ENCODE data around the gene C13orf46. TPM values are rescaled to one million over a fixed set of nuclear protein-coding genes. Genes with fewer than 3 reads are reported as not detected.

Gene C13orf46
- polyA plus RNA-seq, 1 experiment: 0.35 TPM

DNA sequence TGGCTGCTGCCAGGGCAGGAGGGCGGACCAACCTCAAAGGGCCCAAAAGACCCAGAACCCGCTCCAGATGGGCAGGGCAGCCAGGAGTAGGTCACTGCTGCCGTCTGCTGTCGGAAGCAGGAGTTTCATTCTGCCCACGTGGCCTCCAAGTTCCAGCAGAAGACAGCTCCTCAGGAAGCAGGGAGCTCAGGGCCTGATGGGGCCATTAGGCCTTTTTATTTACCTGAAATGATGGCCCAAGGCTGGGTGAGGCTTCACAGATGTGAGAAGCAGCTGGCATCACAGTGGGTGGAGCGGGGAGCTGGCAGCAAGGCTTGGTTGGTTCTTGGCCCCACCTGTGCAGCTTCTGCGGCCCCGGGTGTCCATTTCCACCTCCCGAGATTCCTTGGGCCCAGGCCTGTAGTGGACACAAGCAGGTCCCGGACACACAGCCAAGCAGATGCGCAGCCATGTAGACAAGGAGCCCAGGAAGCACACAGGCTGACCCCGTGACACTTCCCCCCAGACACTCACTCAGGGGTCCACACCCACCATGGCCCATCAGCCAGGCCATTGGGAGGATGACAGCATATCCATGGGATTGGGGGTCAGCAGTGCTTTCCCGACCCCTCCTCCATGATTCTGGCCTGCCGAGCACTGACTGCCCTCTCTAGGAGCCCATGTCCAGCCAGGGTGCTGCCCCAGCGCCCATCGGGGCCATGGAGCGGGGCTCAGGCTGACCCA is 26.4 kb downstream of the C13orf46 start:
- peaks cover 5% of the 10 kb centered on the region; the same call in 1 of the 2 replicates for H3K9me3 ChIP-seq (ENCODE audit: control insufficient read depth, insufficient read depth, low read length)
- TF ChIP-seq, protein P1, sequence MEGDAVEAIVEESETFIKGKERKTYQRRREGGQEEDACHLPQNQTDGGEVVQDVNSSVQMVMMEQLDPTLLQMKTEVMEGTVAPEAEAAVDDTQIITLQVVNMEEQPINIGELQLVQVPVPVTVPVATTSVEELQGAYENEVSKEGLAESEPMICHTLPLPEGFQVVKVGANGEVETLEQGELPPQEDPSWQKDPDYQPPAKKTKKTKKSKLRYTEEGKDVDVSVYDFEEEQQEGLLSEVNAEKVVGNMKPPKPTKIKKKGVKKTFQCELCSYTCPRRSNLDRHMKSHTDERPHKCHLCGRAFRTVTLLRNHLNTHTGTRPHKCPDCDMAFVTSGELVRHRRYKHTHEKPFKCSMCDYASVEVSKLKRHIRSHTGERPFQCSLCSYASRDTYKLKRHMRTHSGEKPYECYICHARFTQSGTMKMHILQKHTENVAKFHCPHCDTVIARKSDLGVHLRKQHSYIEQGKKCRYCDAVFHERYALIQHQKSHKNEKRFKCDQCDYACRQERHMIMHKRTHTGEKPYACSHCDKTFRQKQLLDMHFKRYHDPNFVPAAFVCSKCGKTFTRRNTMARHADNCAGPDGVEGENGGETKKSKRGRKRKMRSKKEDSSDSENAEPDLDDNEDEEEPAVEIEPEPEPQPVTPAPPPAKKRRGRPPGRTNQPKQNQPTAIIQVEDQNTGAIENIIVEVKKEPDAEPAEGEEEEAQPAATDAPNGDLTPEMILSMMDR (IDR thresholded peaks at IDR 0.05; ENCODE audit: low read depth, low read length): peak; percentile 62
- no peaks in the 10 kb centered on the region for H3K27me3 ChIP-seq (ENCODE audit: control insufficient read depth, insufficient read depth, low read length)
- ChIA-PET CTCF (interaction anchor here (0.6 to 1.4 kb wide), 4 partner anchors 14 to 131 kb away, joined by 3 to 4 read pairs (median 4); no protein-coding TSS in a partner anchor), POLR2A (no interaction called here)
- no peak overlapping the region for H3K4me3 ChIP-seq (ENCODE audit: low read depth, low read length)
- H3K27ac ChIP-seq (ENCODE audit: low read depth, low read length): no peak overlapping the region
- DNase-seq (ENCODE audit: low read depth, low spot score): no peak

DNA sequence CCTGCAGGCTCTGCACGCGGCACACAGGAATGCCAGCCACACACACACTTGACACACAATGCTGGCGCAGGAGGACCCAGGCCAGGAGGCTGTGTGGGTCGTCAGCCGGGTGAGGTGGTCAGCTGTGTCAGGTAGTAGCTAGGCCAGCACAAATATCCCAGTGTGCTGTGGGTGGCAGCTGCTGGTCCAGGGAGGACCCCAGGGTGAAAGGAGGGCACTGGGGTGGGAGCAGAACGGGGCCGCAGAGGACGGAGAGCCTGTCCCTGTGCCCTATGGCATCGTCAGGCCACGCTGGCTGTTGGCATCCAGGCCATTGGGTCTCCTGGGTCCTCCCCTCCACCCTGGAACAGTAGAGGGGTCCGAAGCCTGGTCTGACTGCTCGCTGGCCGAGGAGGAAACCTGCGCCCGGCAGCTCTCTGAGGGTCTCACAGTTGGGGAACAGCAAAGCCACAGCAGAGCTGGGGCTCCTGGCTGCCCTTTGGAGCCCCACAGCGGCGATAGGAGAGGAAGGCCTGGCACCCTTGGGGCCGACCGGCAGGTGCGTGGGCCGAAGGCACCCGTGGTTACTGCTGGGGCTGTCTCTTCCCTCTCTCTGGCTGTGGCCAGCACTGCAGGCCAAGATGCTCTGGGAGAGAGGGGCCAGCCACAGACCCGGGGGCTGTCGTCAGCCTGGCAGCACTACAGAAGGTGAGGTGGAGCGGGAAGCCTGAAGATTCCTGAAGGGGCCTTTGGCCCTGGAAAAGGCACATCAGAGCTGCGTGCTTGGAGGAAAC is 27.3 kb downstream of the C13orf46 start:
- H3K27me3 ChIP-seq (ENCODE audit: control insufficient read depth, insufficient read depth, low read length): no peaks in the 10 kb centered on the region
- no peak overlapping the region for H3K4me3 ChIP-seq (ENCODE audit: low read depth, low read length)
- ChIA-PET CTCF (interaction anchor here (1.3 to 1.4 kb wide), 3 partner anchors 14 to 130 kb away, joined by 3 to 4 read pairs (median 4); no protein-coding TSS in a partner anchor), POLR2A (no interaction called here)
- no peak for DNase-seq (ENCODE audit: low read depth, low spot score)
- peaks cover 5% of the 10 kb centered on the region; the same call in 1 of the 2 replicates for H3K9me3 ChIP-seq (ENCODE audit: control insufficient read depth, insufficient read depth, low read length)
- TF ChIP-seq, protein P1 (IDR thresholded peaks at IDR 0.05; ENCODE audit: low read depth, low read length): no peak
- H3K27ac ChIP-seq (ENCODE audit: low read depth, low read length): no peak overlapping the region

GRCh38 chr13:113945857-113946408 is 27.9 kb downstream of the C13orf46 start:
- POLR2A ChIA-PET: no interaction called here

GRCh38 chr13:113943821-113944565 is 29.9 kb downstream of the C13orf46 start:
- no peak overlapping the region for H3K27ac ChIP-seq (ENCODE audit: low read depth, low read length)
- CTCF ChIA-PET: no interaction called here
- peaks cover 5% of the 10 kb centered on the region; the same call in 1 of the 2 replicates for H3K9me3 ChIP-seq (ENCODE audit: control insufficient read depth, insufficient read depth, low read length)
- POLR2A ChIA-PET: no interaction called here
- H3K27me3 ChIP-seq (ENCODE audit: control insufficient read depth, insufficient read depth, low read length): no peaks in the 10 kb centered on the region
- H3K4me3 ChIP-seq (ENCODE audit: low read depth, low read length): no peak overlapping the region
- TF ChIP-seq, protein P1 (IDR thresholded peaks at IDR 0.05; ENCODE audit: low read depth, low read length): no peak
- no peak for DNase-seq (ENCODE audit: low read depth, low spot score)

More at GRCh38 chr13:113945857-113946408, 27.9 kb downstream of the C13orf46 start:
- H3K27ac ChIP-seq (ENCODE audit: low read depth, low read length): no peak overlapping the region
- DNase-seq (ENCODE audit: low read depth, low spot score): no peak
- peaks cover 5% of the 10 kb centered on the region; the same call in 1 of the 2 replicates for H3K9me3 ChIP-seq (ENCODE audit: control insufficient read depth, insufficient read depth, low read length)
- CTCF ChIA-PET: interaction anchor here (0.6 to 0.7 kb wide), 2 partner anchors 125 to 222 kb away, joined by 3 read pairs; no protein-coding TSS in a partner anchor
- TF ChIP-seq, protein P1 (IDR thresholded peaks at IDR 0.05; ENCODE audit: low read depth, low read length): no peak
- H3K4me3 ChIP-seq (ENCODE audit: low read depth, low read length): no peak overlapping the region
- no peaks in the 10 kb centered on the region for H3K27me3 ChIP-seq (ENCODE audit: control insufficient read depth, insufficient read depth, low read length)

All from AG04450 (cell line).